ENCODE measurements around the gene ZNF3. TPM values are rescaled to one million over a fixed set of nuclear protein-coding genes. Genes with fewer than 3 reads are reported as not detected.

ZNF3 gene
- total RNA-seq, 1 donor from 2014 or later = 35.4 TPM

GRCh38 chr7:100101016-100101862, 19.7 kb upstream of the ZNF3 start, which contains the start of the genes AP4M1 and MCM7:
Gene AP4M1, plus strand, starts transcription at chr7:100101643. Its CDS starts 72 bp downstream, at chr7:100101715.
Gene MCM7, minus strand, starts transcription at chr7:100101397. Its CDS starts 103 bp downstream, at chr7:100101294.
- peak; percentile 99 for DNase-seq (ENCODE audit: extremely low spot score, unreplicated experiment)
- Mint-ChIP-seq H3K9me3 (ENCODE audit: unreplicated experiment) (no peaks in the 10 kb centered on the region), H3K36me3 (ENCODE audit: unreplicated experiment) (peaks cover 33% of the 10 kb centered on the region), H3K4me1 (ENCODE audit: unreplicated experiment) (peaks cover 29% of the 10 kb centered on the region), H3K4me3 (ENCODE audit: unreplicated experiment) (peak within 1 kb of the TSS; percentile 91), H3K27me3 (ENCODE audit: unreplicated experiment) (no peaks in the 10 kb centered on the region), H3K27ac (ENCODE audit: unreplicated experiment) (peak within 1 kb of the TSS; percentile 98)
- TF ChIP-seq, protein P1, sequence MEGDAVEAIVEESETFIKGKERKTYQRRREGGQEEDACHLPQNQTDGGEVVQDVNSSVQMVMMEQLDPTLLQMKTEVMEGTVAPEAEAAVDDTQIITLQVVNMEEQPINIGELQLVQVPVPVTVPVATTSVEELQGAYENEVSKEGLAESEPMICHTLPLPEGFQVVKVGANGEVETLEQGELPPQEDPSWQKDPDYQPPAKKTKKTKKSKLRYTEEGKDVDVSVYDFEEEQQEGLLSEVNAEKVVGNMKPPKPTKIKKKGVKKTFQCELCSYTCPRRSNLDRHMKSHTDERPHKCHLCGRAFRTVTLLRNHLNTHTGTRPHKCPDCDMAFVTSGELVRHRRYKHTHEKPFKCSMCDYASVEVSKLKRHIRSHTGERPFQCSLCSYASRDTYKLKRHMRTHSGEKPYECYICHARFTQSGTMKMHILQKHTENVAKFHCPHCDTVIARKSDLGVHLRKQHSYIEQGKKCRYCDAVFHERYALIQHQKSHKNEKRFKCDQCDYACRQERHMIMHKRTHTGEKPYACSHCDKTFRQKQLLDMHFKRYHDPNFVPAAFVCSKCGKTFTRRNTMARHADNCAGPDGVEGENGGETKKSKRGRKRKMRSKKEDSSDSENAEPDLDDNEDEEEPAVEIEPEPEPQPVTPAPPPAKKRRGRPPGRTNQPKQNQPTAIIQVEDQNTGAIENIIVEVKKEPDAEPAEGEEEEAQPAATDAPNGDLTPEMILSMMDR (IDR thresholded peaks at IDR 0.05) = no peak

DNA sequence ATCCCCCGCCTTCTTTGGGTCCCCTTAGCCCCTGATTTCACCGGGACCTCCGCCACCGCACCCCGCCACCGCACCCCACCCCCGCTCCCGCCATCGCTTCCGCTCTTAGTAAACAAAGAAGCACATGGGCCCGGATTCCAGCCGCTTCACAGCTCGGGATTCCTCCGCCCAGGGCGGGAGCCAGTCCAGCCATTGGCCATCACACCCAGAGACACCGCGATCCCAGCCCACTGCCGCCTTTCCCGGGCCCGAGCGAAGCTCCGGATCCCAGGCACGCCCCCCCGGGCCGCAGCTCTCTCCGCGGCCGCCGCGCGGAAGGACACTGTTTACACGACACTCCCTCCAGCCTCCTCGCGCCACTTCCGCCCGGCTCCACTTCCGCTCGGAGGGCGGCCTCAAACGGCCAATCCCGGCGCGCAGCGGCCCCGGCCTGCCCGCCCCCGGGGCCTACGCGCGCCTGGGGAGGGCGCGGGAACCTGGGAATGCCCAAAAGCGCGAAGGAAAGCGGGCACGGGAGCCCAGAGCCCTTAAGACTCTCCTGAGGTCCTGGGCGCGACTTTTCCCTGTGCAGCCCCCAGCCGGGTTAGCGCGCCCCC, 19.0 kb upstream of the ZNF3 start:
- TF ChIP-seq, protein P1 (IDR thresholded peaks at IDR 0.05) = no peak
- H3K4me3 Mint-ChIP-seq (ENCODE audit: unreplicated experiment) = peak overlapping the region; percentile 91
- peaks cover 31% of the 10 kb centered on the region for H3K4me1 Mint-ChIP-seq (ENCODE audit: unreplicated experiment)
- peaks cover 36% of the 10 kb centered on the region for H3K36me3 Mint-ChIP-seq (ENCODE audit: unreplicated experiment)
- DNase-seq (ENCODE audit: extremely low spot score, unreplicated experiment) = peak; percentile 99
- H3K27me3 Mint-ChIP-seq (ENCODE audit: unreplicated experiment) = no peaks in the 10 kb centered on the region
- H3K27ac Mint-ChIP-seq (ENCODE audit: unreplicated experiment) = peak overlapping the region; percentile 98
- H3K9me3 Mint-ChIP-seq (ENCODE audit: unreplicated experiment) = no peaks in the 10 kb centered on the region

DNA sequence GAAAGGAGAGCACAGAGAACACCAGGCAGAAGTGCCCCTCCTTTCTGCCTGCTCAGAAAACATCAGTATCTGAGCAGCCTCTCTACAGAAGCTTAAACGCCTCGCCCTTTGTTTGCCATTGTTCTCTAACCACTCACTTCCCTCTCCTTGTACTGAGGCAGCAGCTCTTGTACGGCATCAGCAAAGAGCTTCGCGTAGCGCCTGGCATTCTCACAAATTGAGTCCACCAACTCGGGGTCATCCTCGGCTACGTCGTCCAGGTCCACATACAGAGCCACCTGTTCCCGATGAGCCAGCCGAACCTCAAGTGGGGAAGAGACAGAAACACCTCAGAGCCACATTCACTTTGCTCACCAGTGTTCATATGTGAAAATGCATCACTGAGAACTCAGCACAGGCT, 17.9 kb upstream of the ZNF3 start:
- Mint-ChIP-seq H3K9me3 (ENCODE audit: unreplicated experiment) (no peaks in the 10 kb centered on the region), H3K27ac (ENCODE audit: unreplicated experiment) (peak overlapping the region; percentile 98), H3K27me3 (ENCODE audit: unreplicated experiment) (no peaks in the 10 kb centered on the region), H3K36me3 (ENCODE audit: unreplicated experiment) (peaks cover 38% of the 10 kb centered on the region), H3K4me3 (ENCODE audit: unreplicated experiment) (peak overlapping the region; percentile 91), H3K4me1 (ENCODE audit: unreplicated experiment) (peaks cover 31% of the 10 kb centered on the region)
- no peak for DNase-seq (ENCODE audit: extremely low spot score, unreplicated experiment)
- TF ChIP-seq, protein P1 (IDR thresholded peaks at IDR 0.05) = no peak

DNA sequence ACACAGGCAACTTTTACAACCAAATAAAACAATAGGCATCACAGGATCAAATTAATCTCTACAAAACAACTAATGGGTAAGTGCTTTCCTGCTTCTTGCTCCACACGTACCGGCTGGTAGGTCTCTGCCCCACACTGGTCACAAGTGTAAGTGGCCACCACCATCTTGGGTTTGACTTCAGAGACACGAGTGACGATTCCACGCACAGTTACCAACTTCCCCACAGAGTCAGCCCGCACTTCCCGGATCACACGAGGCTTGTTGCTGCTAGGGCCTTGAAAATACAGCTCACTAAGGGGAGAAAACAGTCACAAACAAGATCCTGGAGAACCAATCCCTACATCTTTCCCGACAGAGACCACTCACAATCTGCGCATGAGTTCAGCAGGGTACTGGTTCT, 17.4 kb upstream of the ZNF3 start:
- Mint-ChIP-seq H3K27ac (ENCODE audit: unreplicated experiment) (peak overlapping the region; percentile 98), H3K36me3 (ENCODE audit: unreplicated experiment) (peaks cover 38% of the 10 kb centered on the region), H3K4me1 (ENCODE audit: unreplicated experiment) (peaks cover 30% of the 10 kb centered on the region), H3K4me3 (ENCODE audit: unreplicated experiment) (peak overlapping the region; percentile 91), H3K9me3 (ENCODE audit: unreplicated experiment) (no peaks in the 10 kb centered on the region), H3K27me3 (ENCODE audit: unreplicated experiment) (no peaks in the 10 kb centered on the region)
- TF ChIP-seq, protein P1 (IDR thresholded peaks at IDR 0.05) = no peak
- no peak for DNase-seq (ENCODE audit: extremely low spot score, unreplicated experiment)

- H3K36me3 Mint-ChIP-seq (ENCODE audit: unreplicated experiment) = peaks cover 63% of the 10 kb centered on the region
- peak overlapping the region; percentile 14 for H3K27ac Mint-ChIP-seq (ENCODE audit: unreplicated experiment)
- no peaks in the 10 kb centered on the region for H3K27me3 Mint-ChIP-seq (ENCODE audit: unreplicated experiment)
- TF ChIP-seq, protein P1 (IDR thresholded peaks at IDR 0.05) = no peak
- H3K4me3 Mint-ChIP-seq (ENCODE audit: unreplicated experiment) = no peak overlapping the region
- no peak for DNase-seq (ENCODE audit: extremely low spot score, unreplicated experiment)
- peaks cover 20% of the 10 kb centered on the region for H3K4me1 Mint-ChIP-seq (ENCODE audit: unreplicated experiment)
- no peaks in the 10 kb centered on the region for H3K9me3 Mint-ChIP-seq (ENCODE audit: unreplicated experiment)
Measured at GRCh38 chr7:100095704-100096103, 14.2 kb upstream of the ZNF3 start.

Data from osteocyte (in vitro differentiated cells).